Astrocyte of the spinal cord (primary cell): ENCODE results near the gene TYW1B.
"Not testable (repeated sequence)": the region's sequence is repeated elsewhere in the genome, so short reads cannot be mapped to it uniquely, and the experiment has no call there.

Experiments used
- DNase-seq: peaks from one replicate; pipeline ENCODE4 v3.0.0; 2011; ENCODE audit warnings: low read depth, low spot score
- H3K4me3 ChIP-seq: 2 replicates; pipeline ENCODE4 v1.5.1; 2011; ENCODE audit warnings: low read depth, mild to moderate bottlenecking, low read length, moderate library complexity
- in situ Hi-C: cut with HindIII; loops from 2 replicates; pipeline ENCODE4 v1.10.0; 2017; ENCODE audit warnings: low sequenced_read_pairs
- TF ChIP-seq, protein P1 (sequence below): IDR thresholded peaks from 2 replicates; pipeline ENCODE4 v1.5.1; 2012; ENCODE audit warnings: low read depth, mild to moderate bottlenecking, low read length, inconsistent platforms

The TYW1B gene

DNA sequence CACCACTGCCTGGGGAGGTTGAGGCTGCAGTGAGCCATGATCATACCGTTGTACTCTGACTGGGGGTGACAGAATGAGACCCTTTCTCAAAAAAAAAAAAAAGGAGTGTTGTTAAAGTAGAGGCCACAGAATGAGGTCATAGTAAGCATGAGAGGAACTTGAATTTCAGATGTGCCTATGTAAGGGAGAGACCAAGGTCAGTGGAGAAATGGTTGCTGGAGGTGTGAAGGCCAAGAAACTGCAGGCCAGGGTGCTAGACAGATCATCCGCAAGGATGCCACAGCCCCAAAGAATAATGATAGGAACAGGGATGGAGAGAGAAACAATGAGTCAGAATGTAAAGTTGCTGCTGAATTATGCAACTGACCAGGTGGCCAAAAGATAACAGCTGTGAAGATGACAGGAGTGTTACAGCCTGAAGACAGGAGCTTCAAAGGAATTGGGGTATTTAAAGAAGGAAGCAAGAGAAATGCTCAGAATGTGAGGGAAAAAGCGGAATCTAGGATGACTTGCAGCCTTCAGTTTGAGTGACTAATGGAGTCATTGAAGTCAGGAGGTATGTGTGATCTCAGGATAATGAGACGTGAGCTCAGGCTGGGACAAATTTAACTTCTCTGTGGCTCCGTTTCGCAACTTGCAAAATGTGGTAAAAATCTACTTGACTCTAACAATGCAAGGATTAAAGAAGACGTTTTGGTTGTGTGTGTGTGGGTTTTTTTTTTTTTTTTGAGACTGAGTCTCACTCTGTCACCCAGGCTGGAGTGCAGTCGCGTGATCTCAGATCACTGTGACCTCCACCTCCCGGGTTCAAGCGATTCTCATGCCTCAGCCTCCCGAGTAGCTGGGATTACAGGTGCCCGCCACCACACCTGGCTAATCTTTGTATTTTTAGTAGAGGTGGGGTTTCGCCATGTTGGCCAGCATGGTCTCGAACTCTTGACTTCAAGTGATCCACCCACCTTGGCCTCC is 22.2 kb downstream of the TYW1B start:
- TF ChIP-seq, protein P1, sequence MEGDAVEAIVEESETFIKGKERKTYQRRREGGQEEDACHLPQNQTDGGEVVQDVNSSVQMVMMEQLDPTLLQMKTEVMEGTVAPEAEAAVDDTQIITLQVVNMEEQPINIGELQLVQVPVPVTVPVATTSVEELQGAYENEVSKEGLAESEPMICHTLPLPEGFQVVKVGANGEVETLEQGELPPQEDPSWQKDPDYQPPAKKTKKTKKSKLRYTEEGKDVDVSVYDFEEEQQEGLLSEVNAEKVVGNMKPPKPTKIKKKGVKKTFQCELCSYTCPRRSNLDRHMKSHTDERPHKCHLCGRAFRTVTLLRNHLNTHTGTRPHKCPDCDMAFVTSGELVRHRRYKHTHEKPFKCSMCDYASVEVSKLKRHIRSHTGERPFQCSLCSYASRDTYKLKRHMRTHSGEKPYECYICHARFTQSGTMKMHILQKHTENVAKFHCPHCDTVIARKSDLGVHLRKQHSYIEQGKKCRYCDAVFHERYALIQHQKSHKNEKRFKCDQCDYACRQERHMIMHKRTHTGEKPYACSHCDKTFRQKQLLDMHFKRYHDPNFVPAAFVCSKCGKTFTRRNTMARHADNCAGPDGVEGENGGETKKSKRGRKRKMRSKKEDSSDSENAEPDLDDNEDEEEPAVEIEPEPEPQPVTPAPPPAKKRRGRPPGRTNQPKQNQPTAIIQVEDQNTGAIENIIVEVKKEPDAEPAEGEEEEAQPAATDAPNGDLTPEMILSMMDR = no peak
- DNase-seq = no peak
- H3K4me3 ChIP-seq = no peak overlapping the region
- in situ Hi-C loops = no loop called here

DNA sequence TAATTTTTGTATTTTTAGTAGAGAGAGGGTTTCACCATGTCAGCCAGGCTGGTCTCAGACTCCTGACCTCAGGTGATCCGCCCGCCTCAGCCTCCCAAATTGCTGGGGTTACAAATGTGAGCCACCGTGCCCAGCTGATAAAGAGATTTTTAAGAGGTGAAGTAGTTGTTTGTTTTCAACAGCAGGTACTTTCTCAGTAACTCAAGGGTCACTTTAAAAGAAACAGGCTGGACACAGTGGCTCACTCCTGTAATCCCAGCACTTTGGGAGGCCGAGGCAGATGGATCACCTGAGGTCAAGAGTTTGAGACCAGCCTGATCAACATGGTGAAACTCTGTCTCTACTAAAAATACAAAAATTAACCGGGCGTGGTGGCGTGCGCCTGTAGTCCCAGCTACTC is 24.2 kb downstream of the TYW1B start:
- H3K4me3 ChIP-seq, in situ Hi-C loops, DNase-seq: not testable (repeated sequence)

DNA sequence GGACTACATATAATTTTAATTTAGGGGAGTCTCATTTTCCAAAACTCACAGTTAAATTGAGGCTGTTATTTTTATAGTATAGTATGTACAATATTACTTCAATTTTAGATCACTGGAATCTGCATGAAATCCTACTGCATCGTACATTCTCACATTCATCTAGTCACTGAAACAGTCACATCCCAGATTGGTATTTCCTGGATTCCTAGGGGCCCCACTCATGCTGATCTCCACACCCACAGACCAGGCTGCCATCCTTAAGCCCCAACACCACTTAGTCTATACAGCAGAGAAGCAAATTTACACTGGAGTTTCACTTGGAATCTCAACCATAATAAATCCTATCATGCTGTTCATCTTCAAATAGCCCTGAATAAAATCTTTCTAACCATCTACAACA is 26.4 kb downstream of the TYW1B start:
- in situ Hi-C loops, H3K4me3 ChIP-seq: not testable (repeated sequence)
- peak; percentile 34 for DNase-seq

DNA sequence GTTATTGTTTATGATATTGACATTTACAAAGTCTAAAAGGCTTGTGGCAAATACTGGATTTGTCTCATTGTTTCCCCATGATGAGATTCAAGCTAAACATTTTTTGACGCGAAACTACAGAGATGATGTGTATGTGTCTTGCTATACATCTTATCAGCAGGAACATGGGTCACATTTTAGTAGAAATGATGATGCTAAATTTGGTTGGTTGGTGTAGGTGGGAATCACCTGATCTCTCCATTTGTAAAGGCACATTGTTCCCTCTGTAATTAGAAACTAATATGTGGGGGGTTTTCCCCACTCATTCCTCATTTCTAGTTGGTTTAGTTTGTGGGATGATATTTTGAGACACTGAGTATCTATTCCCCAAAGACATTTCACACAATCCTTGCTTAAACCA is 32.6 kb downstream of the TYW1B start:
- in situ Hi-C loops, H3K4me3 ChIP-seq, DNase-seq: not testable (repeated sequence)

DNA sequence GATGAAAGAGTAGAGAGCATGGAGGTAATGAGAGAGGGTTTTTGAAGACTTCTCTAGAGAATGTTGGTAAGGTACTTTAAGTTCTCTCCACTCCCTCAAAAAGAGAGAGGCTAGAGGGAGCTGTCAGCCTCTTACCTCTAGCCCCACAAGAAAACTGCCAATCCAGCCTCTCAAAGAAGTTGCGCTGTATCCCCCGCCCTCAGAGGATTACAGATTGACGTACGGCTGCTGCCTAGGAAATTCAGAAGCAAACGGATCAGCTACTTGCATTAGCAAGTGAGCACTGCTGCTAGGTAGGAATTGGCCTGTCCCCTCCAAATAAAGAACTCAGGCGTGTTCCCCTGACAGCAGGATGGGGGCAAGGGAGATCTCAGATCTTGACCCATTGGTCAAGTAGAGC is 34.2 kb downstream of the TYW1B start:
- in situ Hi-C loops = no loop called here
- no peak overlapping the region for H3K4me3 ChIP-seq
- TF ChIP-seq, protein P1 = no peak
- DNase-seq = no peak

DNA sequence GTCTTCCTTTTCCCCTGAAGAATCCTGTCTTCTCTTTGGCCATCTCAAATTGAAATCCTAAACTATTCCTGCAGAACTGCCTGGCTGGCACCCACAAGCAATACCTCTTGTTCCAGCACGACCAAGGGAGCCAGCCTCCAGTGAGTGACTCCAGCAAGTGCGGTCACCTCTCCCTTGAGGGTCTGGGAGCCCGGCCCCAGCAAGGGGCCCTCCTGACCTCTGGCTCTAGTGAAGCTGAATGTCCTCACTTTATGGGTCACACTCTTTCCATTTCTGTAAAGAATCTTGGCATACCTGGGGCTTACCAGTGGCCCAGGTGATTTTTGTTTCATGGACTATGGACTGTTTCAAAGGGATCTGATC is 37.3 kb downstream of the TYW1B start:
- H3K4me3 ChIP-seq, in situ Hi-C loops, DNase-seq: not testable (repeated sequence)

DNA sequence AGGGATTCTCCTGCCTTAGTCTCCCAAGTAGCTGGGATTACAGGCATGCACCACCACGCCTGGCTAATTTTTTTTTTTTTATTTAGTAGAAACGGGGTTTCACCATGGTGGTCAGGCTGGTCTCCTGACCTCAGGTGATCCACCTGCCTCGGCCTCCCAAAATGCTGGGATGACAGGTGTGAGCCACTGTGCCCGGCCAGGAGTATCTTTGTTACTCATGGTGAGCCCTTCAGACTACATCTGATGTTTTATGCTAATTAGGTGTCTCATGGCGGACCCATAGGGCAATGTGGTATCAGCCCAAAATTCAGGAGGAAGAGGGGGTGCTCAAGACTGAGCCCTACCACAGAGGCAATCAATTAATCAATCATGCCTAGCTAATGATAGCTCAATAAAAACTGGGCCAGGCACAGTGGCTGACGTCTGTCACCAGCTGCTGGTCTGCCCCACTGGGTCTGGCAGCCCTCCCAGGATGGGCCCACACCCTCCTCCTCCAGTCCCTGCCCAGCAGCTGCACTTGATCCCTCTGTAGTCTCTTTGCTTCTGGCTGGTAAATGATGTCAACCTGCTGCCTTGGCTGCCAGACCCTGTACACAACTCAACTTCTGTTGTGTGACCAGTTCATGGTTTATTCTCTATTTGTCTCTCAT is 37.8 kb downstream of the TYW1B start:
- DNase-seq, H3K4me3 ChIP-seq, in situ Hi-C loops: not testable (repeated sequence)

DNA sequence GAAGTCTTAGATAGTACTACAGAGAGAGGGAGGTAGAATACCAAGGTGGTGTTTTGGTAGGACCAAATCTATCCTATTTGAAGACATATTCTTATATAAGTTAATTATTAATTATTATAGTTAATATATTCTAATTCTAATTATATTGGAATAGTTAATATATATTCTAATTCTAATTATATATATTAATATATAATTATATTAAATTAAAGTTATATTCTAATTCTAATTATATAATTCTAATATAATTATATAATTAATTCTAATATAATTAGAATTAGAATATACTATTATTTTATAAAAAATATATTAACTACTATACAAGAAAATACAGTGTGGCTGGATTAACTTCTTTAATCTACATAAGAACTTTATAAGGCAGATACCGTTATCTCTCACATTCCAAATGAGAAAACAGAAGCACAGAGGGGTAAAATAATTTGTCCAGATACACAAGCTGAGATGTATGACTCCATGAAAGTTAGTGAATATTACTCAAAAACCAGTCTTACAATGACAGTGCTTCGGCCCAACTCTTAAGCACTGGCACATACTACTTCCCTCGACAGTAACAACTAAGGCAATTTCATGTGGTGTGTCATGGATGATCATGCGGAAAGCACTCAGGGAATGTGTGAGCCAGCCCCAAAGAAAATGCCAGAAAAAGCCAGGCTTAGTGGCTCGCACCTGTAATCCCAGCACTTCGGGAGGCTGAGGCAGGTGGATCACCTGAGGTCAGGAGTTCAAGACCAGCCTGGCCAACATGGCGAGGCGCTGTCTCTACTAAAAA is 42.6 kb downstream of the TYW1B start:
- TF ChIP-seq, protein P1 = no peak
- peak; percentile 16 for DNase-seq
- in situ Hi-C loops = no loop called here
- no peak overlapping the region for H3K4me3 ChIP-seq

DNA sequence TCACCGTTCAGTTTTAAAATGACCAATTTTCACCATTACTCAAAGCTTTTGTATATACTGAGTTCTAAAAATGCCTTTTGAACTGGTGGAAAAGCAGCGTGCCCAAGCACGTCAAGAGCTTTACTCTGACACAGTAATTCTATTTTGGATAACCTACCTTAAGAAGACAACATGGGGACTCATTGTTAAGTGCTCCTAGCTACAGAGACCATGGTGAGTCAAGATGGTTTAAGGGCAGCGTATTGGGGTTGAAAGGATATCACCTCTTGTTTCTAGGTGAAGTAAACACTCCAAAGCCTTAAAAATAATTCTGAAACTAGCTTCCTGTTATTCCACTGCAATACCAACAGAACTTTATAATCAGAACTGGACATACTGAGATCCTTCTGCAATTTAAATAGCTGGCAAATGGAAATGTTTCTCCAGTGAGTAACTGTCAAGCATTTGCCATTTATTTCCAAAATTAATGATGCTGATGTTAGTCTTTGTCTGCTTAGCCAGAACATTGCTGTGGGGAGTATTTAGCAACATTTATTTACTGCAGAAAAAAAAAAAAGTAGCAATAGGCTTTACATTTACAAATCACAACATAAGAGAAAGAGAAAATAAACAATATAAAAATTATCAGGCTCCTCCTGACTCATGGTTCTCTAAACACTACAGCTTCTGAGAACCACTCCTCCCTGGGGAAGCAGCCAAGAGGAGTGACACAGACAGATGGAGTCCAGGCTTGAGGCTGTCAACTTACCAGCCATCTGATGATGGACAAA is 44.2 kb downstream of the TYW1B start:
- in situ Hi-C loops, H3K4me3 ChIP-seq: not testable (repeated sequence)
- DNase-seq = peak; percentile 38
